HG02870 (cell line): Measurements from ENCODE around the gene KRTAP5-8.
A peak's percentile ranks its signal among the peaks of the same experiment; 100 is the strongest.
"Not testable (repeated sequence)": the region's sequence is repeated elsewhere in the genome, so short reads cannot be mapped to it uniquely, and the experiment has no call there.

Experiments used
- ATAC-seq: cut with Tn5 transposase; IDR thresholded peaks from one replicate; pipeline ENCODE4 v1.9.1; 2021; ENCODE audit warnings: mild to moderate bottlenecking, moderate library complexity; ENCODE audit not compliant: unreplicated experiment

KRTAP5-8 gene

DNA sequence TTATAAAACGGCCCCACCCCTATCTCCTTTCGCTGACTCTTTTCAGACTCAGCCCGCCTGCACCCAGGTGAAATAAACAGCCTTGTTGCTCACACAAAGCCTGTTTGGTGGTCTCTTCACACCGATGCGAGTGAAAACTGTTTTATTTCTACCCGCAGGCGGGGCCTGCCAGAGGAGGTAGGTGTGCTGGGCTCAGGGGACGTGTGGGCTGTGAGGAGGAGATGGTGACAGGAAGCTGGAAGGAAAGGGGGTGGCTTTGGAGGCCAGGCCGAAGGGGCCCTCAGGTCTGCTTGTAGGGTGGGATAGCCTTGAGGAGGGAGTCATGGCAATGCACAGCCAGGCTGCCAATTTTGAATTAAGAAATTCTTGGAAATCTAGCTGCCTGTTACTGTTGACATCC lies 32.0 kb upstream of the KRTAP5-8 start:
- ATAC-seq, result no peak

DNA sequence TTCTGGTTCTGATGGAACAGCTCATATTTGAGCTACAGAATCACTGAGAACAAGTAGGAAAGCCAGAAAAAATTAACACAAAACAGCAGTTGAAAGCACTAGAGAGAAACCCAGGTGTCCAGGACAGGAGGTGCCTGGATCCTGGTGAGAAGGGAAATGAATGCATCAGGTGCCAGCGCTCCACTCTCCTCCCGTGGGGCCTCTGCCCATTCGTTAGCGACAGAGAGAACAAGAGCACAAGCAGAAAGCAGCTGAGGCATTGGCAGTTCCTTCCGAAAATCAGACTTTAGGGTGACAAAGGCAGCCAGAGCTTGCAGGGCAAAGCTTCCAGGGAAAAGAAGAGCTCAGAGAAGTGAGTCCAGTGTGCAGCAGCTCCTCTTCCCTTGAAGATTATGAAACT lies 30.7 kb upstream of the KRTAP5-8 start:
- ATAC-seq, result no peak

DNA sequence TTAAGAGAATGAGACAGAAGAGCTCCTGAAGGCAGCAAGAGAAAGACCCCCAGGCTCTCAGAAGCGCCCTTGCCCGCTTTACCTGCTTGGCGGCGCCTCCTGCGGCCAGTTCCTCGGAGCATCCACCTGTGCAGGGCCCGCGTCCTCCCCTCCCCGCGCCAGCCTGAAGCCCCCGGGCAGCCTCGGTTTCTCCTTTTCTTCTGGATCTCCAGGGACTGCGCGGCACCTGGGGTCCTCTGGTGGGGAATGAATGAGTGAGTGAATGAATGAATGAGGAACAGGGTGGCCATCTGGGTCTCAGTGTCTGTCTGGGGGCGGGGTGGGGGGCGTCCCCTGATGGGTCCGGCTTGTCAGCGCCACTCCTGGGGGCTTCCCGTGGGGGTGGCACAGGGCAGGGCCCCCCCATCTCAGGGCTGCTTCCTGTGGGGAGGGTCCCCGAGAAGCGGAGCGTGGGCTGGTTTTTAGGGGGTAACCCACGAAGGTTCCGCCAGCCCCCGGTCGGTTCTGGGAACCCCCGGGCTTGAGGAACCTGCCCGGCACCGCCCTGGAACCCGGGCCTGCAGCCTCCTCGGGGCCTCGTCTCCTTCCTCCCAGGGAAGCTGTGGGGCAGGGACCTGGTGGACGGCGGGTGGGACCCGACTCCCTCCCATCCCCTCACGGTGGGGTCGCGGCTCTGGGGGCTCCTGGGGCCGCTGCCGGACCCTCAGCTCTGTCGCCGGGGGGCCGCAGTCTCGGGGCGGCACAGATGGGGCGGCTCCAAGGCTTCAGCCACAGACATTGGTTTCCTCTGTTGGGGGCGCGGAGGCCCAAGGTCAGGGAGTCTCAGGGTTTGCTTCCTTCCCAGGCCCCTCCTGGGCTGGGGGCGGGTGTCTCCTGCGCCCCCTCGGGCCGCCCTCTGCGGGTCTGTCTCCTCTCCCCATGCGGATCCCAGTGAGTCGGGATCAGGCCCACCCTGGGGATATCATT lies 19.0 kb upstream of the KRTAP5-8 start:
- no peak for ATAC-seq

DNA sequence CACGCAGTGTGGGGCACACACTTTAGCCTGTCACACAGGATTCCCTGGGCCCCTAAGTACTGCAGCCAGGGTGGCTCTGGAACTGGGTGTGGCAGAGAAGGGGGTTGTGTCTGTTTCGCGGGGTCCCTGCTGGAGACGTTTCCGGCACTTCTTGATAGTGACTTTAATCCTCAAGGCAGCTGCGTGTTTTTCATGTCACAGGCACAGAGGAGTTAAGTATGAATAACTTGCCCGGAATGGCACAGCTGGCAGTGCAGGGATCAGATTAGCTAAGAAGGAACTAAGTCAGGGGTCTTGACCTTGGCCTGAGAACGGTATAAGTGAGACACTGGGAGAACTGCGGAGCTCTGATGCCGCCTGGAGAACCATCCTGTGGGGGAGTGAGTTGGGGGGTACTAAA lies 18.3 kb upstream of the KRTAP5-8 start:
- no peak for ATAC-seq

DNA sequence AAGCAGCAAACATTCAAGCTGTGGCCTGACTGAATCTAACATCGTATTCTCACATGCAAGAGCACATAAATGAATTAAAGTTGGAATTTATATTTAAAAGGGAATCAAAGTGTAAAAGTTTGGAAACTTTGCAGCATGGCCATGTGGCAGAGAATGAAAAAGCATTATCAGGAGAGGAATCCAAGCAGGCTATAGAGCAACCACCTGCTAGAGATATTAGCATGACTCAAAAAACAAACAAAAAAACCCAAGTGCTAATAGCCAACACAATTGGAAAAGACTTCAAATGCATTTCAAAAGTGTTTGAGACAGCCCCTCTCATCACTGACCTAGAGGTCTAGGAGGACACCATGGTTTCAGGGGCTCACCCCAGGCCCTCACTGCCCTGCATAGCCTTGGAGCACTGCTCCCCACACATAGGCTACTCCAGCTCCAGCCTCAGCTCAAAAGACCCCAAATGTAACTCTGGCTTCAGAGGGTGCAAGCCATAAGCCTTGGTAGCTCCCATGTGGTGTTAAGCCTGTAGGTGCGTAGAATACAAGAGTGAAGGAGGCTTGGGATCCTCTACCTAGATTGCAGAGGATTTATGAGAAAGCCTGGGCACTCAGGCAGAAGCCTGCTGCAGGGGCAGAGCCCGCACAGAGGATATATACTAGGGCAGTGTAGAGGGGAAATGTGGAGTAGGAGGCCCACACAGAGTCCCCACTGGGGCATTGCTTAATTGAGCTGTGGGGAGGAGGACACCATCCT lies 12.5 kb upstream of the KRTAP5-8 start:
- ATAC-seq, result no peak

DNA sequence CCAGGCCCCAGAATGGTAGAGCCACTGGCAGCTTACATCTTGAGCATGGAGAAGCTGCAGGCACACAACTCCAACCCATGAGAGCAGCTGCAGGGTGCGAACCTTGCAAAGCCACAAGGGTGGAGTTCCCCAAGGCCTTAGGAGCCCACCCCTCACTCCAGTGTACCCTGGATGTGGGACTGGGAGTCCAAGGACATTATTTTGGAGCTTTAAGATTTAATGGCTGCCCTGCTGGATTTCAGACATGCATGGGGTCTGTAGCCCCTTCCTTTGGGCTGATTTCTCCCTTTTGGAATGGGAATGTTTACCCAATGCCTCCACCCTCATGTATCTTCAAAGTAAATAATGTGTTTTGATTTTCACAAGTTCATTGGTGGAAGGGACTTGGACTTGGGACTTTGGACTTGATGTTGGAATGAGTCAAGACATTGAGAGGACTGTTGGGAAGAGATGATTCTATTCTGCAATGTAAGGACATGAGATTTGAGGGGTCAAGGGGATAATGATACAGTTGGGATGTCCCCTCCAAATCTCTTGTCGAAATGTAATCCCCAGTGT lies 11.8 kb upstream of the KRTAP5-8 start:
- no peak for ATAC-seq

DNA sequence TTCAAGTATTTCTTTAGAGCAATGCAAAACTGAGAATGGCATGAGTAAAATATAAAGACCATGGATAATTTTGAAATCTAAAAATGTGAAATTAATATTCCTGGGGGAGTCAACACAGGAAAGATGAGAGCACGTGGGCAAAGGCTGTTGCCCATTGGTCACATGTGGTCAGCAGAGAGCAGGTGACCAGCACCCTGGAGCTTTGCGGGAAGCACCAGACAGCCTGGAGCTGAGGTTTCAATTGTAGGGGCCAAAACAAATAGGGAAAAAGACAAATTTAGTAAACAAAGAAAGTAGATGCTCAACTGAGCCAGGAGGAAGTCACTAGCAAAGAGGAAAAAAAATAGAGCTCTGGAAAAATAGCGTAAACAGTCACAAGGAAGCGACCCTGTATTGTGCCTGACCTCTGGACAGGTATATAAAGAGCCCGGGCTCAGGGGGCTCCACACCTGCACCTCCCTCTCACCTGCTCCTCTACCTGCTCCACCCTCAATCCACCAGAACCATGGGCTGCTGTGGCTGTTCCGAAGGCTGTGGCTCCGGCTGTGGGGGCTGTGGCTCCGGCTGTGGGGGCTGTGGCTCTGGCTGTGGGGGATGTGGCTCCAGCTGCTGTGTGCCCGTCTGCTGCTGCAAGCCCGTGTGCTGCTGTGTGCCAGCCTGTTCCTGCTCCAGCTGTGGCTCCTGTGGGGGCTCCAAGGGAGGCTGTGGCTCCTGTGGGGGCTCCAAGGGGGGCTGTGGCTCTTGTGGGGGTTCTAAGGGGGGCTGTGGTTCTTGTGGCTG lies 10.8 kb upstream of the KRTAP5-8 start, which contains the start of gene KRTAP5-7:
TSS of gene KRTAP5-7 (plus strand) at position 472 of the 780 bp plus-strand sequence. CDS start at position 506, 34 bp downstream.
- ATAC-seq, result not testable (repeated sequence)

DNA sequence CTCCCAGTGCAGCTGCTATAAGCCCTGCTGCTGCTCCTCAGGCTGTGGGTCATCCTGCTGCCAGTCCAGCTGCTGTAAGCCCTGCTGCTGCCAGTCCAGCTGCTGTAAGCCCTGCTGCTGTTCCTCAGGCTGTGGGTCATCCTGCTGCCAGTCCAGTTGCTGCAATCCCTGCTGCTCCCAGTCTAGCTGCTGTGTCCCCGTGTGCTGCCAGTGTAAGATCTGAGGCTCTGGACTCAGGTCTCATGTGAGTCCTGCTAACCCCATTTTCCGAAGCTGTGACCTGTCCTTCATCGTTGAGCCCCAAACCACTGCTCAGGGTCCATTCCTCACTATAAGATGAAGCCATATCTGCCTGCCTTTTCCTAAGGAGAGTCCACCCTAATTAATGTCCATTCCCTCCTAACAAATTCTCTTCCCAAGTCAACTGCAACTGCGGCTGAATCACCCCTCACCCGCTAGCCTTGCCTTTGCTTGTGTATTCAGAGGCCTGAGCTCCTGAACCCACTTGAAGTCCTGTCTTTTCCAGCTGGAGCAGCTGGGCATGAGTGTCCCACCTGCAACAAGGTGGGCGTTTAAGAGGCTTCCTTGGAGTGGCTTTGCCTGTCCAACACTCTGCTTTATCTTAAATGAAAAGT lies 10.1 kb upstream of the KRTAP5-8 start:
- no peak for ATAC-seq

DNA sequence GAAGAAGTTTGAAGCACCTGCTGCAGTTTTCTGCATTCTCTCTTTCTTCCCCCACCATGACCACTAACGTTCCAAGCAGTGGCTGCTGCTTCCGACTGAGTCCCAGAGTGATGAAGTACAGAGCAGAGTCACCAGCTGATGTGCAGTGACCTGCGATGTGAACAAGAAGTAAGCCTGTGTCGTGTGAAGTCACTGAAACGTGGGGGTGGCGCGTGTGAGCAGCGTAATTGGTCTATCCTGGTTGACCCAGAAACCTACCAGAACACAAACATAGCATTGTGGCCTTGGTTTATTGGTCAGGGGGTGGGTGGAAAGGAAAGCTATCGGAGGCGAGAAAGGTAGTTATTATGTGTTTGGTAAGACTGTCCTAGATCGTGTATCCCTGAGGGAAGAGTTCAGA lies 7.2 kb upstream of the KRTAP5-8 start:
- ATAC-seq, result no peak

DNA sequence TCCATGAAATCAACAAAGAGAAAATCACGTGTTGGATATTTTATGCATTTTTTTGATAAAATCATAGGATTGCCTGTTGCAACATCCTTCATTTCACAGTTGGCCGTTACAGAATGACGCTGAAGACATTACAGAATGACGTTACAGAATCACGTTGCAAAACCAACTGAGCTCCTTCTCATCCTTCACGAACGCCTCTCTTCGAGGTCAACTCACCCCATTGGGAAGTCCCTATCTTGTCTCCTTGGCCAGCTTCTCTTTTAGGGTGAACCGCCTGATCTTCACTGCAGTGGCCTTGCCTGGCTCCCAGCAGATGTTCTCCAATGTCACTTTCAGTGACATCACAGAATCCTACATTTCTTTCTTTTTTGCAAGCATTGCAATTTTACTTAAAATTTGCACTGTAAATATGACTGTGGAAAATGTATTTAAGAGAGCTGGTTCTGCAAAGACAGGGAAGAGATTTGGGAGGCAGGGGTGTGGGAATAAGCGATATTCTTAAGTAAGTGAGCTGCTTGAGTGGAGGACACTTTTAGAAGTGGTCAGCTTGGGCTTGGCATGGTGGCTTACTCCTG lies 5.7 kb upstream of the KRTAP5-8 start:
- no peak for ATAC-seq

DNA sequence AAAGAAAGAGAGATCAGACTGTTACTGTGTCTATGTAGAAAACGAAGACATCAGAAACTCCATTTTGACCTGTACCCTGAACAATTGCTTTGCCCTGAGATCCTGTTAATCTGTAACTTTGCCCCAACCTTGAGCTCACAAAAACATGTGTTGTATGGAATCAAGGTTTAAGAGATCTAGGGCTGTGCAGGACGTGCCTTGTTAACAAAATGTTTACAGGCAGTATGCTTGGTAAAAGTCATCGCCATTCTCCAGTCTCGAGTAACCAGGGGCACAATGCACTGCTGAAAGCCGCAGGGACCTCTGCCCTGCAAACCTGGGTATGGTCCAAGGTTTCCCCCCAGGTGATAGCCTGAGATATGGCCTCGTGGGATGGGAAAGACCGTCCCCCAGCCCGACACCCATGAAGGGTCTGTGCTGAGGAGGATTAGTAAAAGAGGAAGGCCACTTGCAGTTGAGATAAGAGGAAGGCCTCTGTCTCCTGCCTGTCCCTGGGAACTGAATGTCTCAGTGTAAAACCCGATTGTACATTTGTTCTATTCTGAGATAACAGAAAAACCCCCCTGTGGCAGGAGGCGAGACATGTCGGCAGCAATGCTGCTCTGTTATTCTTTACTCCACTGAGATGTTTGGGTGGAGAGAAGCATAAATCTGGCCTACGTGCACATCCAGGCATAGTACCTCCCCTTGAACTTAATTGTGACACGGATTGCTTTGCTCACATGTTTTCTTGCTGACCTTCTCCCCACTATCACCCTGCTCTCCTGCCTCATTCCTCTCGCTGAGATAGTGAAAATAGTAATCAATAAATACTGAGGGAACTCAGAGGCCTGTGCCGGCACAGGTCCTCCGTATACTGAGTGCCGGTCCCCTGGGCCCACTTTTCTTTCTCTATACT lies 2.9 kb upstream of the KRTAP5-8 start:
- not testable (repeated sequence) for ATAC-seq

DNA sequence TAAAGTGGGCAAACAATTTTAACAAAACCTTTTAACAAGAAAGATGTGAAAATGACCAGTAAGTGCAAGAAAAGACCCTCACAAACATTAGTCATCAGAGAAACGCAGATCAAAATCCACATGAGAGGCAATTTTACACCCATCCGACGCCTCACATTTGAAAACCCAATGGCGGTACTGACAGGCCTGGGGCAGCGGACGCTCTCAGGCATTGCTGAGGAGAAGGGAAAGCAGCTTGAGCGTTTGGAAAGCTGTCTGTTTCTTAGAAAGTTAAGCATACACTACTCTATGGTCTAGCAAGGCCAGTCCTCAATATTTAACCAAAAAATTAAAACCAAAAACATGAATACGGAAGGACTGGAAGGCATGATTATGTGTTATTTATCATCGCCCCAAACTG lies 2.0 kb upstream of the KRTAP5-8 start:
- ATAC-seq, result no peak

DNA sequence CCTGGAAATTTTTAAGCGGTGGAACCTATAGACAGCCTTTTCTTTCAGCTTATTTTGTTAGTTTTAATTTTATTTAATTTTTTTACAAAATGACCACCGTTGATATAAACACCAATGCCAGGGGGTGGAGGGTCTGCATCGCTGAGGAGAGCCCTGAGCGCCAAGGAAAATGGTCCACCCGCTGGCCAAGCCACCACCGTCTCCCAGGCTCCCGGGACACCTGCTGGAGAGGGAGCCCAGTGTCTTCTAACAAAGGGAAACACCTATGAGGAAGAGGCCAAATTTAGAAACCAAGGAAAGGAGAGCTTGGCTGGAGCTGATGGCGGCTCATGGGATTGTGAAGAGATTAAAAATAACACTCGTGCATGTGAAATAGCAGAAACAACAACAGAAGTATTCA lies 288 bp upstream of the KRTAP5-8 start:
- ATAC-seq, result no peak

DNA sequence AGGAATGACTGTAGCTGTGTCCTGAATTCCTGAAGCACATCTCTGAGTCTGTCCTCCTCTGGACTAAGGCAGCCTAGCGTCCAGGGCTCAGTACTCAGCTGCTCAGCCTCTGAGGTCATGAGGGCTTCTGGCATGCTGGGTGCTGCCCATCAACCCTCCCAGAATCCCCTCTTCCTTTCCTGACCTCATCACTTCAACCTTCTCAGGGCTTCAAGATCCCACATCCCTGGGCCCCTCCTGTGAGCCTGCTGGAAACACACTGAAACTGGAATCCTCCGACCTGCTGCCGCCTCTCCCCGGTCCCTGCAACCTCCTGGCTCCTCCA lies 803 bp downstream of the KRTAP5-8 start:
- no peak for ATAC-seq

DNA sequence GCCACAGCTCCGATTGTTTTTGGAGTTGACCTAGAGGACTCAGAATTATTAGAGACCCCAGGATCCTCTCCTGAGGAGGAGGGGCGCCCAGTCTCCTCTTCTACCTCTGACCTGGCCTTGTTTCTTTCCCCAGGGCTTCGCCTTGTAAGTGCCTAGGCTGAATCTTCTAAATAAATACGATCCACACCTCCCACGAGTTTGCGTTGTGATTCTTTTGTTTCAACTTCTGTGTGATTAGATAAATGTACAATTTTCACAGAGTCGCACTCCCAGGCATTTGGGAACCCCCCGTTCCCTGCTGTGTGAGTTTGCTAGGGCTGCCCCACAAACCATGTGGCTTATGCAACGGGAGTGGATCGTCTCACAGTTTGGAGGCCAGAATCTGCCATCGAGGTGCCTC lies 1.2 kb downstream of the KRTAP5-8 start:
- ATAC-seq, result no peak

DNA sequence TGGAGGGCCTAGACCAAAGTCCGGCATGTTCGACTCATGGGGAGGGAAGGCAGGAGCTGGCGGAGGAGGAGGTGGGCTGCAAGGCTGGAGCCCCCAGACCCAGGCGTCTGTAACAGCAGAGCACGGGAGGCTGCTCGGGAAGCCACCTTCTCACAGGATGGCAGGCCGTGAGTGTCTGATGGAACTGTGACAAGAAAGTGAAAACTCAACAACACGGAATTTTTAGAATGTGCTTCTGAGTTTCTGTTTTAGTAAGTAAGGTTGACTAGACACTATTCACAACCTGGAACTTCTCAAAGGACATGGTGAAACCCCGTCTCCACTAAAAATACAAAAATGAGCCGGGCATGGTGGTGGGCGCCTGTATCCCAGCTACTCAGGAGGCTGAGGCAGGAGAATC lies 2.1 kb downstream of the KRTAP5-8 start:
- not testable (repeated sequence) for ATAC-seq

DNA sequence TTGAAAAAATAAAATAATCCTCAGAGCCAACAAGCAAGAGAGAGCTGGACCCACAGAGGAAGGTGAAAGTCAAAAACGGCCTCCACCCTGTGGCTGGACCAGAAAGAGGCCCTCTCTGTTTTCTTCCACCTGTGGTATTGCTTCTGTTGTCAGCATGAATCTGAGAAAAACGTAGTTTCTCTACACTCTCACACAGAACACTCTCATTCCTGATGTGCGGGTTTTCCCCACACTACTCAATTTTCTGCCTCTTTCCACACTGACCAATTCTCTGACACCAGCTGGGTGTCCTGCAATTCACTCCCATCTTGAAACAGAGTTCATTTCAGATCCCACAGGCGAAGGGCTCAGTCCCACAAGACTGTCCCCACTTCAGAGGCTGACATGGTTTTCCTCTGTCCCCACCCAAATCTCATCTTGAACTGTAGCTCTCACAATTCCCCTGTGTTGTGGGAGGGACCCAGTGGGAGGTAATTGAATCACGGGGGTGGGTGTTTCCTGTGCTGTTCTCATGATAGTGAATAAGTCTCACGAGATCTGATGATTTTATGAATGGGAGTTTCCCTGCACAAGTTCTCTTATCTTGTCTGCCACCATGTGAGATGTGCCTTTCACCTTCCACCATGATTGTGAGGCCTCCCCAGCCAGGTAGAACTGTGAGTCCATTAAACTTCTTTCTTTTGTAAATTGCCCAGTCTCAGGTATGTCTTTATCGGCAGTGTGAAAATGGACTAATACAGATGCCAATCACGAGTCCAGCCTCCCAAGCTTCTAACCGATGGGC lies 2.9 kb downstream of the KRTAP5-8 start:
- ATAC-seq, result peak; percentile 63

DNA sequence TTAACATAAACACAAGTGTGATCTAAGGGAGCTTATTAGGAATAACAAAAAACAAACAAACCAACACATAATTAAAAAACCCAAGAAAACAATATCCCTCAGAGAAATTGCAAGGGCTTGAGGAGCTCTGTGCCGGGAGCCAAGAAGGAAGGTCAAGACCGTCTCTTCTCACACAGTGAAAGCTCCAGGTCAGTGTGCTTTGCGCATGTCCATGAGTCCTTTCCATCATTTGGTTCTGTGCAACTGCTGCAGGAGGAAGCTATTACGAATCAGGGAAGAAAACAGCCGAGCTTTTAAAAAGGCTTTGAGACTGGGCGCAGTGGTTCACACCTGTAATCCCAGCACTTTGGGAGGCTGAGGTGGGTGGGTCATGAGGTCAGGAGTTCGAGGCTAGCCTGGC lies 4.6 kb downstream of the KRTAP5-8 start:
- ATAC-seq, result no peak
